ENCODE data around the gene HOXB13.

HOXB13 gene

GRCh38 chr17:48728232-48729231 lies at the start of gene HOXB13:
Gene HOXB13 (minus strand): TSS chr17:48728750. CDS start chr17:48728593, 157 bp downstream.
- DNase-seq: no peak

DNA sequence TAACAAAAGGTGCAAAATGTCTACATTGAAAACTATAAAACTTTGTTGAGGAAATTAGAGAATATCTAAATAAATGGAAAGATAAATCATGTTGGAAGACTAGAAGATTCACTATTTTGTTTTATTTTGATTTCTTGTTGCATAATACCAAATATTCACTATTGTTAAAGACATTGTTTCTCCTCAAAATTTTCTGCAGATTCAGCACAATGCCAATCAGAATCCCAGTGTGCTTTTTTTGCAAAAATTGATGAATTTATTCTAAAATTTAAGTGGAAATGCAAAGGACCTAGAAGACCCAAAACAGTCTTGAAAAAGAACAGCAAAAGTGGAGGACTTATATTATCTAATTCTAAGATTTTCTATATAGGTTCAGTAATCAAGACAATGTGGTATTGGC lies 48.1 kb upstream of the HOXB13 start:
- no peak for DNase-seq

- no peak for DNase-seq
These were observed 44.7 kb upstream of the HOXB13 start for GRCh38 chr17:48773245-48773644.

GRCh38 chr17:48770954-48771353 lies 42.4 kb upstream of the HOXB13 start:
- no peak for DNase-seq

DNA sequence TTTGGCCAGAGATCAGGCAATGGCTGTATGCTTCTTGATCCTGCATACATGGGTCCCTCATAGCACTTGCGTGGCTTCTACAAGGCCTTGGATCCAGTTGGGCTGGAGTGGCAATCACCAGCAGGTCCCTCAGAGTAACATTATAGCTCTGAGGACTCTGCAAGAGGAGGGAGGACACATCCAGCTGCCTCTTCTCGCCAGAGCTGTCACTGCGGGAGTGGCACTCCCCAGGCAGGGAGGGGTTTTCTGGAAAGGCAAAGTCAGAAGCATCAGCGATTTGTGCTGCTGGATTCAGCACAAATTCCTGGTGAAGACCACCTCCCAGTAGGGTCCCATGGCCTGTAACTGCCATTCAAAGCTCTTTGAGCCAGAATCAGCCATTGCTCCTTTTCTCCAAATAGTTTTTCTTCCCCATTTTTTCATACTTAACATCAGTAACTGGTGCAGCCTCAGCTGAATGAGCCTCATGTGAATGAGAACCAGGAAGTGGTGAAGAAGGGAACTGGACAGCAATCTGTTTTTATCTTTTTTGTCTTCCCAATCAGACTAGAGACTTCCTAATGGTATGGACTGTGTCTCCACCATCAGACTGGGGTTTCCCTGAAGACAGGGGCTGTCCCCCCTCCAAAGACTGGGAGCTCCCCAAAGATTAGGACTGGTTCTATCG lies 40.6 kb upstream of the HOXB13 start:
- DNase-seq: no peak

GRCh38 chr17:48767263-48767774 lies 38.8 kb upstream of the HOXB13 start:
- DNase-seq: no peak

DNA sequence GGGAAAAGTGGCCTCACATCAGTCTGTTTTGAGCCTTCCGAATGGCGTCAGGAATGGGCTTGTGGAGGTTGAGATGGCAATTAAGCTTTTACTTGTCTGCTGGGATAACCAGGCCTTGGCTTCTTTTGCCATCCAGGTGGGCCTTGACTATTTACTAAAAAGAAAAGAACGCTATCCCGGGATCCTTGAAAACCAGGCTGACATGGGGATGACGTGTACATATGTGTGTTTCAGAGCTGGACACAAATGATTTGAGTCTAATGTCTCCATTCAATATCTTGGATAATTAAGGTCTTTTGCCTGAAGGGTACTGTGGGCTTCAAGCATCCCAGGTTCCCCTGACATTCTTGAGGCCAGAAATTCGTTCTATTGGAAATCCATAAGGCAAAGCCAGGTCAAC lies 32.6 kb upstream of the HOXB13 start:
- no peak for DNase-seq

DNA sequence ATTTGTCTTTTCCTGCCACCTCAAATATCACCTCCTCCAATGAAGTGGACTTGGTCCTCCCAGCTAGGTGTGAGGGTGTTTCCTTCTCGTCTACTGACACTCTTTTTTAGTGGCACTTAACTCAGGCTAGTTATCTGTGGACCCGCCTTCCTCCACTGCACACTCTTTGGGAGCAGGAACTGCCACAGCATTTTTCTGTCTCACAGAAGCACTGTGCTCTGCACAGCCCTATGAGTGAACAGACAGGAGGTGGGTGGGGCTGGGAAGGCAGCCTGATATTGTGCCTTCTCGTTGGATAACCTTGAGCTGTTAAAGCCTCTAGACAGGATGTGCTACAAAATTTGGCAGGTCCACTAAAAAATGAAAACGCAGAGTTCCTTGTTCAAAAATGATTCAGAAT lies 31.9 kb upstream of the HOXB13 start:
- DNase-seq: no peak

GRCh38 chr17:48759288-48759687 lies 30.7 kb upstream of the HOXB13 start:
- no peak for DNase-seq

- DNase-seq: no peak
These were observed 29.0 kb upstream of the HOXB13 start for GRCh38 chr17:48757524-48757961.

GRCh38 chr17:48756830-48757251 lies 28.3 kb upstream of the HOXB13 start:
- no peak for DNase-seq

- DNase-seq: no peak
These were observed 26.8 kb upstream of the HOXB13 start for GRCh38 chr17:48755356-48755755.

- DNase-seq: no peak
These were observed 26.1 kb upstream of the HOXB13 start for GRCh38 chr17:48754500-48755261.

- DNase-seq: no peak
These were observed 25.4 kb upstream of the HOXB13 start for GRCh38 chr17:48753794-48754499.

GRCh38 chr17:48752399-48753288 lies 24.1 kb upstream of the HOXB13 start:
- DNase-seq: no peak

DNA sequence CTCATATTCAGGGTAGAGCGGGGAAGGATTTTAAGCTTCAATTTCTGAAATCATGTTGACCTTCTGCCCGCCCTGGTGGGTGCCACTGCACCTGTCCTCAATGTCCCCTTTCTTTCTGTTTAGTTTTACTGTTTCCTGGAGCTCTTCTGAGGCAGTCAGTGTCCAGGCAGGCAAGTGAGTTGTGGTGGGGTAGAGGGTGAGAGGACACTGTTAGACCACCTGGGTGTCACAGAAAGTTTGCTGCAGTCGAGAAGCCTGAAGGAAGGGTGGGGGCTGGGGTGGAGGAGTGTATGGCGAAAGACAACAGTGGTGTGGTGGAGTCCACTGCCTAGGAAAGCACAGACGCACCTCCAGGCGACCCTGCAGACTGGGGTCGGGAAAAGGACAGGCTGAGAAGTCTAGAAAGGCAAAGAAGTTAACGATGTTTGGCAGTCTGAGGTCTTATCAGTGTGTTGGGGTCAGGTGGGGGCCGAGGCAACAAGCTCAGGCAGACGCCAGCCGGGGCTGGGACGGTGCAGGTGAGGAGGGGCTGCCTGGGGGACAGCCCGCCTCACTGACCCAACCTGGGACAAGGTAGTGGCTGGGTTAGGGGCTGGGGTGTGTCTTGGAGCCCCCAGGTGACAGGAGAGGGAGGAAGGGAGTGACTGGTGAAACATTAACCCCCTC lies 23.3 kb upstream of the HOXB13 start:
- no peak for DNase-seq

GRCh38 chr17:48751172-48751571 lies 22.6 kb upstream of the HOXB13 start:
- DNase-seq: no peak

DNA sequence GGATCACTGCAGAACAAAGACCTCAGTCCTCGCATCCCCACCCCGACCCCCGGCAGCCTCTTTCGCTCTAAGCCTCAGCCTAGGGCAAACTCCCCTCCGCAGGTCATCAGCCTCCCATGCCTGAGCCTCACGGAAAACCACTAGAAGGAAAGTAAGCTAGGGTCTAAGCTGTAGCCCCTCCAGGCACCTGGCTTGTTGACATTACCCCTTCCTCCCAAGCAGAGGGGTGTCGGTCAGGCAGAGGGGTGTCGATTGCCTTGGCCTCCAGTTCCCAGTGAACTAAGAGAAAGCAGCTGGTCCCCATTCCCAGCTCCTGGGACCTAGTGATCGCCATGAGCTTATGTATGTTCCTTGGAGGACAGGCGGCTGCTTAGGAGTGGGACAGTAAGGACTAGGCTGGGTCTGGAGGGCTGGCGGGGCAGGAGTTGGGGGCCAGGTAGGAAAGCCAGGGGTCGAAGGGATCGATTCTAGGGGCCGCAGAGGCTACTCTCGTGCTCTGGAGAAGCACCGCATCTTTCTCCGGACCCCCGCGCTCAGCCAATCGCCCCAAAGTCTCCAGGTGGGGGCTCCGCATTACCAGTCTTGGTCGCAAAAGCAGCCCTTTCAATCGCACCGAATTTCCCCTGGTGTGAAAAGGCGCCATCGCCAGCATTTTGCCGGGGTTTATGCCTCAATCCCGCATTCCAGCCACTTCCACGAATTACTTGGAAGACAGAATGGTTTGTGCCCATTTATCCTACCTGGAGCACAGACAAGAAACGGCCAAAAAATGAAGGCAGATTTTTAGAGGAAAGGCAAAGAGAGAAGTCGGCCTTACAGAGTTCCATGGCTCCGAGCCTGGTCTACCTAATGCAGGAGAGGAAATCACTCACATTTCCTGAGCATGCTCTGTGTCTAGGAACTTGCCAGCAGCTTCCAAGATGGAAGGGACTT lies 21.3 kb upstream of the HOXB13 start:
- no peak for DNase-seq

Data from DMS 273 treated with DMSO at 0.1 percent for 48 hours (cell line).